Spleen (tissue), 11 donors: ENCODE results near the gene TGFB1I1. TPM values are rescaled to one million over a fixed set of nuclear protein-coding genes. Genes with fewer than 3 reads are reported as not detected.
"Not testable (repeated sequence)": the region's sequence is repeated elsewhere in the genome, so short reads cannot be mapped to it uniquely, and the experiment has no call there.

ENCODE experiments used
- DNase-seq: peaks from one replicate; pipeline ENCODE4 v3.0.0-alpha.2; 2020
- H3K27ac ChIP-seq, 8 donors: fragments of 200-600 bp; sonication (generic) in 7 of 8; 1 replicate in 4 of 8; 2 replicates in 4 of 8; pipeline versions ENCODE4 v1.5.0 to v1.8.0; 2016 to 2021; ENCODE audit warnings: inconsistent platforms in 4 of 8, mild to moderate bottlenecking in 4 of 8, moderate library complexity in 1 of 8
- H3K27me3 ChIP-seq, 7 donors: fragments of 200-600 bp; sonication (generic) in 6 of 7; replicated peaks in 1 of 7; 1 replicate in 4 of 7; 2 replicates in 3 of 7; pipeline versions ENCODE4 v1.5.0 to v1.8.0; 2016 to 2021; ENCODE audit warnings: inconsistent platforms in 3 of 7, mild to moderate bottlenecking in 1 of 7
- H3K36me3 ChIP-seq, 6 donors: fragments of 200-600 bp; sonication (generic) in 5 of 6; 1 replicate in 4 of 6; 2 replicates in 2 of 6; pipeline versions ENCODE4 v1.5.0 to v1.8.0; 2016 to 2021; ENCODE audit warnings: inconsistent platforms in 2 of 6
- H3K4me1 ChIP-seq, 6 donors: fragments of 200-600 bp; sonication (generic) in 5 of 6; 1 replicate in 3 of 6; 2 replicates in 3 of 6; pipeline versions ENCODE4 v1.5.0 to v1.8.0; 2016 to 2021; ENCODE audit warnings: inconsistent platforms in 3 of 6
- H3K4me3 ChIP-seq, 8 donors: fragments of 200-600 bp; sonication (generic) in 7 of 8; 1 replicate in 4 of 8; 2 replicates in 4 of 8; pipeline versions ENCODE4 v1.5.0 to v1.8.0; 2016 to 2021; ENCODE audit warnings: inconsistent platforms in 4 of 8, mild to moderate bottlenecking in 4 of 8, moderate library complexity in 2 of 8
- H3K9me3 ChIP-seq, 8 donors: fragments of 200-600 bp; sonication (generic) in 7 of 8; 1 replicate in 4 of 8; 2 replicates in 4 of 8; pipeline versions ENCODE4 v1.5.0 to v1.8.0; 2016 to 2021; ENCODE audit warnings: inconsistent platforms in 4 of 8
- POLR2A ChIP-seq, 3 donors: fragments of 450-650 bp; IDR thresholded peaks; one replicate each; pipeline ENCODE4 v1.5.1; 2017; ENCODE audit warnings: antibody characterized with exemption in 3 of 3, mild to moderate bottlenecking in 1 of 3
- POLR2AphosphoS5 ChIP-seq, 3 donors: sonication (generic); formaldehyde crosslinking; IDR thresholded peaks; one replicate each; pipeline ENCODE4 v1.5.1; 2017; ENCODE audit warnings: antibody characterized with exemption in 3 of 3
- WGBS, 5 donors: extraction: QIAGEN DNeasy Blood & Tissue Kit in 3 of 5; methylation state at CpG; one replicate each; pipeline versions ENCODE4 v1.1.5 to v1.1.7; 2013 to 2018; 5-methylcytosine and 5-hydroxymethylcytosine counted together
- intact Hi-C: fragments of 100-400 bp; cut with DNase I; formaldehyde crosslinking; loops from one replicate; pipeline ENCODE4 v1.15.0; 2023; ENCODE audit warnings: low total_unique reads
- polyA plus RNA-seq, 3 donors: library from polyadenylated mRNA; stranded (reverse); fragments of 200-250 nt; gene quantifications; one replicate each; pipeline ENCODE4 v1.2.1, GENCODE V29; 2013
- total RNA-seq, 7 donors: library from RNA; depleted of rRNA in 3 of 7; stranded (reverse); fragments of >200 nt in 3 of 7; fragmentation: NEBNext Ultra II Directional in 4 of 7; extraction: Animal tissue kit (Norgen Biotek cat#: 25700) in 4 of 7; gene quantifications; one replicate each; pipeline versions ENCODE4 v1.1.0 to v1.2.1, GENCODE V29; 2016 to 2021
- TF ChIP-seq, protein P1 (sequence below), 11 experiments: fragments of 200-600 bp in 7 of 11; fragments of 450-650 bp in 4 of 11; sonication (generic) in 4 of 11; IDR thresholded peaks in 8 of 11; conservative IDR thresholded peaks in 3 of 11; 1 replicate in 7 of 11; 2 replicates in 4 of 11; pipeline versions ENCODE4 v1.4.0 to v1.8.0; 2016 to 2021; ENCODE audit warnings: antibody characterized with exemption in 11 of 11, inconsistent platforms in 4 of 11, mild to moderate bottlenecking in 1 of 11
- donor health status: healthy with polysubstance abuse.
- donor health status: DM: no; HTN: no; CAD: no; lungs with moderate emphysema.
- donor health status: DM: no; HTN: no; CAD: no.
- donor health status: Bipolar disorder and iron deficiency.
- donor health status: healthy.
- donor health status: DM: no; HTN: no; CAD: no.
- donor health status: DM: yes; HTN: yes; CAD: no.

The TGFB1I1 gene
- total and polyA plus RNA-seq, 10 donors, result 10.7 to 69.0 (median 27.4) TPM

DNA sequence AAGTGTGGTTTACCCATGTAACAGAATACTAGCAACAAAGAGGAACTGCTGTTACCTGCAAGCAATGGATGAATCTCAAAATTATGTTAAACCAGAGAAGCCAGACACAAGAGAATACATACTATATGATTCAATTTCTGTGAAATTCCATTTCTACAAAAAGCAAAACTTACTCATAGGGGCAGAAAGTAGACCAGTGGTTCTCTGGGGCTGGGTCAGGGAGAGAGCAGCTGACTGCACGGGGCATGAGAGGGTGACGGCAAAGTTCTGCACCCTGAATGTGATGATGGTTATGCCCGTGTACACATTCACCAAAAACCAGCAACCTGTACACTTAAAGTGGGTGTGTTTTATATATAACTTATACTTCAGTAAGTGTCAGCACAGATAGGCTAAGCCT is 32.4 kb upstream of the TGFB1I1 start:
- no peak overlapping the region for H3K4me3 ChIP-seq
- no peaks in the 10 kb centered on the region for H3K9me3 ChIP-seq
- peaks cover 0 to 31% (median 13%) of the 10 kb centered on the region in 6 donors for H3K4me1 ChIP-seq
- no peak for DNase-seq
- TF ChIP-seq POLR2AphosphoS5 (IDR thresholded peaks at IDR 0.05) (no peak), POLR2A (IDR thresholded peaks at IDR 0.05) (no peak)
- TF ChIP-seq, protein P1, sequence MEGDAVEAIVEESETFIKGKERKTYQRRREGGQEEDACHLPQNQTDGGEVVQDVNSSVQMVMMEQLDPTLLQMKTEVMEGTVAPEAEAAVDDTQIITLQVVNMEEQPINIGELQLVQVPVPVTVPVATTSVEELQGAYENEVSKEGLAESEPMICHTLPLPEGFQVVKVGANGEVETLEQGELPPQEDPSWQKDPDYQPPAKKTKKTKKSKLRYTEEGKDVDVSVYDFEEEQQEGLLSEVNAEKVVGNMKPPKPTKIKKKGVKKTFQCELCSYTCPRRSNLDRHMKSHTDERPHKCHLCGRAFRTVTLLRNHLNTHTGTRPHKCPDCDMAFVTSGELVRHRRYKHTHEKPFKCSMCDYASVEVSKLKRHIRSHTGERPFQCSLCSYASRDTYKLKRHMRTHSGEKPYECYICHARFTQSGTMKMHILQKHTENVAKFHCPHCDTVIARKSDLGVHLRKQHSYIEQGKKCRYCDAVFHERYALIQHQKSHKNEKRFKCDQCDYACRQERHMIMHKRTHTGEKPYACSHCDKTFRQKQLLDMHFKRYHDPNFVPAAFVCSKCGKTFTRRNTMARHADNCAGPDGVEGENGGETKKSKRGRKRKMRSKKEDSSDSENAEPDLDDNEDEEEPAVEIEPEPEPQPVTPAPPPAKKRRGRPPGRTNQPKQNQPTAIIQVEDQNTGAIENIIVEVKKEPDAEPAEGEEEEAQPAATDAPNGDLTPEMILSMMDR (IDR thresholded peaks at IDR 0.05 in 8 of 11, conservative IDR thresholded peaks at IDR 0.05 in 3 of 11), result no peak
- H3K36me3 ChIP-seq, result no peaks in the 10 kb centered on the region
- intact Hi-C loops, result no loop called here
- no peak overlapping the region for H3K27ac ChIP-seq
- 83 to 89% (median 87%) methylated on average over 3 of the region's 3 CpGs for WGBS, 5 donors
- H3K27me3 ChIP-seq, result no peaks in the 10 kb centered on the region

DNA sequence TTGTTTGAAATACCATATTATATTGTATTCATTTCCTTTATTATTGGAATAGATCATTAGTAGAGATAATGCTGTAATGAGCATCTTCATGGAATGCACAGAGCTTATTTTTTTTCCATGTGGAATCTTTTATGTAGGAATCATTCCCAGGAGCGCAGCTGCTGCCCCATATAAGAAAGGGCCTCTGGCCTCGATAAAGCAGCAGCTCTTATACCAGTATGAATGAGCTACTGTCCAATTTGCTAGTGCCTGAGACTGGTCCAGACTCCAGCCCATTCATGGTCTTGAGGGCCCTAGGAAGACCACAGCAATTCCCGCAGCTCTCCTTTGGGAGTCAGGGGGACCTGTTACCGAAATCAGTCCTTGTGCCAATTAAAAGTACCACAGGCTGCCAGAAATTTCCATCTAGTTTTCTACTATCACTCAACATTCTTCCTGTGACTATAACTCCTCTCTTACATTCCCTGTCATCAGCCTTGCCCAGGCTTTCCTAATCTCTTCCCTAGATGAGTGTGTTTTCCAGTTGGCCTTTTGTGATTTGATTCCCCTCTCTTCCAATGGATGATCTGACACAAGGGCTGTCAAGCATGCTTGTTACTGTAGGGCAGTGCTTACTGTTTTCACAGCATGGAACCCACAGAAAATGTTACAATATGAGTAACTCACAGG is 31.3 kb upstream of the TGFB1I1 start:
- DNase-seq, result no peak
- H3K9me3 ChIP-seq, result no peaks in the 10 kb centered on the region
- TF ChIP-seq POLR2AphosphoS5 (IDR thresholded peaks at IDR 0.05) (no peak), POLR2A (IDR thresholded peaks at IDR 0.05) (no peak)
- TF ChIP-seq, protein P1 (IDR thresholded peaks at IDR 0.05 in 8 of 11, conservative IDR thresholded peaks at IDR 0.05 in 3 of 11), result no peak
- no peak overlapping the region for H3K27ac ChIP-seq
- 70 to 90% (median 87%) methylated on average over 4 of the region's 4 CpGs for WGBS, 5 donors
- H3K4me3 ChIP-seq, result no peak overlapping the region
- intact Hi-C loops, result loop anchor here (5.0 to 10.0 kb wide), 2 partner anchors 56 to 453 kb away; partner anchors contain the start of gene HSD3B7
- no peaks in the 10 kb centered on the region for H3K36me3 ChIP-seq
- H3K4me1 ChIP-seq, result peaks cover 0 to 31% (median 13%) of the 10 kb centered on the region in 6 donors
- H3K27me3 ChIP-seq, result no peaks in the 10 kb centered on the region

DNA sequence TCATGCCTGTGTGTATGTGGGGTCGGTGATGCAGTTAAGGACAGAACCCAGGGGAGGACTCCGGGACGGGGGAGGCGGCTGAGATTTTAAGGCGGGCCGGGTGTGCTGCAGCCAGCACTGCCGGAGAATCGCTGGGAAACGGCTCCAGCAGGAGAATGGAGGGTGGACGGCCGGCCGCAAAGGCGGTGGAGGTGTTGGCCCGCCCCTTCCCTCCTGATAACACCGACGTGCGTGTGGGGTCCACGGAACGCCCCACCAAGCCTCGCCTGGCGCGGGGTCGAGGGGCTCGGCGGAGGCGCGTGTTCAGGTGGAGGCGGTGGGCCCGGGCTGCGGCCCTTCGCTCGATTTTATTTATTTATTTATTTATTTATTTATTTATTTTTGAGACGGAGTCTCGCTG is 30.0 kb upstream of the TGFB1I1 start:
- Histone ChIP-seq H3K27me3 (no peaks in the 10 kb centered on the region), H3K27ac (peak overlapping the region in 1 of 8 donors; percentile 86), H3K36me3 (no peaks in the 10 kb centered on the region), H3K4me3 (peak overlapping the region in 7 of 8 donors; percentile 42 to 92 (median 68)), H3K4me1 (peaks cover 0 to 31% (median 13%) of the 10 kb centered on the region in 6 donors), H3K9me3 (no peaks in the 10 kb centered on the region)
- intact Hi-C loops, result loop anchor here (5.0 to 10.0 kb wide), 2 partner anchors 57 to 455 kb away; partner anchors contain the start of gene HSD3B7
- whole genome bisulfite sequencing, 5 donors, result 64 to 84% (median 76%) methylated on average over 27 to 34 of the region's 34 CpGs
- DNase-seq, result no peak
- no peak for TF ChIP-seq POLR2AphosphoS5 (IDR thresholded peaks at IDR 0.05)
- TF ChIP-seq, protein P1 (IDR thresholded peaks at IDR 0.05 in 8 of 11, conservative IDR thresholded peaks at IDR 0.05 in 3 of 11), result no peak

DNA sequence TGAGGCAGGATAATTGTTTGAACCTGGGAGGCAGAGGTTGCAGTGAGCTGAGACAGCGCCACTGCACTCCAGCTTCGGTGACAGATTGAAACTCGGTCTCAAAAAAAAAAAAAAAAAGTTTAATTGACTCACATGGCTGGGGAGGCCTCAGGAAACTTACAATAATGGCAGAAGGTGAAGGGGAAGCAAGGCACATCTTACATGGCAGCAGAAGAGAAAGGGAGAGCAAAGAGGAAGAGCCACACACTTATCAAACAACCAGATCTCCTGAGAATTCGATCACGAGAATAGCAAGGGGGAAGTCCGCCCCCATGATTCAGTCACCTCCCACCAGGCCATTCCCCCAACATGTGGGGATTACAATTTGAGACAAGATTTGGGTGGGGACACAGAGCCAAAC is 26.0 kb upstream of the TGFB1I1 start:
- 71 to 81% (median 76%) methylated on average over 6 of the region's 6 CpGs for WGBS, 5 donors
- intact Hi-C loops, result loop anchor here (10.0 kb wide), 1 partner anchor 61 kb away; no protein-coding TSS in a partner anchor
- DNase-seq, result not testable (repeated sequence)

More for the DNA sequence above, 26.0 kb upstream of the TGFB1I1 start:
- H3K4me3 ChIP-seq, H3K27me3 ChIP-seq, H3K36me3 ChIP-seq, H3K9me3 ChIP-seq, H3K27ac ChIP-seq: not testable (repeated sequence)
- peaks cover 0 to 22% (median 11%) of the 10 kb centered on the region in 6 donors for H3K4me1 ChIP-seq
